ENCODE results near the gene ADAT3. TPM values are rescaled to one million over a fixed set of nuclear protein-coding genes. Genes with fewer than 3 reads are reported as not detected.
"Not testable (repeated sequence)": the region's sequence is repeated elsewhere in the genome, so short reads cannot be mapped to it uniquely, and the experiment has no call there.

The ADAT3 gene
- total RNA-seq, 1 donor from 2014 or later = 6.8 TPM

- no peaks in the 10 kb centered on the region for H3K36me3 Mint-ChIP-seq (ENCODE audit: unreplicated experiment)
- no peaks in the 10 kb centered on the region for H3K9me3 Mint-ChIP-seq (ENCODE audit: unreplicated experiment)
- TF ChIP-seq, protein P1, sequence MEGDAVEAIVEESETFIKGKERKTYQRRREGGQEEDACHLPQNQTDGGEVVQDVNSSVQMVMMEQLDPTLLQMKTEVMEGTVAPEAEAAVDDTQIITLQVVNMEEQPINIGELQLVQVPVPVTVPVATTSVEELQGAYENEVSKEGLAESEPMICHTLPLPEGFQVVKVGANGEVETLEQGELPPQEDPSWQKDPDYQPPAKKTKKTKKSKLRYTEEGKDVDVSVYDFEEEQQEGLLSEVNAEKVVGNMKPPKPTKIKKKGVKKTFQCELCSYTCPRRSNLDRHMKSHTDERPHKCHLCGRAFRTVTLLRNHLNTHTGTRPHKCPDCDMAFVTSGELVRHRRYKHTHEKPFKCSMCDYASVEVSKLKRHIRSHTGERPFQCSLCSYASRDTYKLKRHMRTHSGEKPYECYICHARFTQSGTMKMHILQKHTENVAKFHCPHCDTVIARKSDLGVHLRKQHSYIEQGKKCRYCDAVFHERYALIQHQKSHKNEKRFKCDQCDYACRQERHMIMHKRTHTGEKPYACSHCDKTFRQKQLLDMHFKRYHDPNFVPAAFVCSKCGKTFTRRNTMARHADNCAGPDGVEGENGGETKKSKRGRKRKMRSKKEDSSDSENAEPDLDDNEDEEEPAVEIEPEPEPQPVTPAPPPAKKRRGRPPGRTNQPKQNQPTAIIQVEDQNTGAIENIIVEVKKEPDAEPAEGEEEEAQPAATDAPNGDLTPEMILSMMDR (IDR thresholded peaks at IDR 0.05) = no peak
- H3K27me3 Mint-ChIP-seq (ENCODE audit: unreplicated experiment) = no peaks in the 10 kb centered on the region
- H3K27ac Mint-ChIP-seq (ENCODE audit: unreplicated experiment) = no peak overlapping the region
- peaks cover 30% of the 10 kb centered on the region for H3K4me1 Mint-ChIP-seq (ENCODE audit: unreplicated experiment)
- H3K4me3 Mint-ChIP-seq (ENCODE audit: unreplicated experiment) = no peak overlapping the region
- DNase-seq (ENCODE audit: extremely low spot score, unreplicated experiment) = no peak
Measured at GRCh38 chr19:1880611-1881392, 24.4 kb upstream of the ADAT3 start.

GRCh38 chr19:1881393-1882088, 23.7 kb upstream of the ADAT3 start:
- H3K27me3 Mint-ChIP-seq (ENCODE audit: unreplicated experiment); H3K36me3 Mint-ChIP-seq (ENCODE audit: unreplicated experiment); H3K4me3 Mint-ChIP-seq (ENCODE audit: unreplicated experiment); H3K9me3 Mint-ChIP-seq (ENCODE audit: unreplicated experiment); H3K27ac Mint-ChIP-seq (ENCODE audit: unreplicated experiment); DNase-seq (ENCODE audit: extremely low spot score, unreplicated experiment): not testable (repeated sequence)
- peaks cover 26% of the 10 kb centered on the region for H3K4me1 Mint-ChIP-seq (ENCODE audit: unreplicated experiment)

GRCh38 chr19:1882089-1882785, 23.0 kb upstream of the ADAT3 start:
- DNase-seq (ENCODE audit: extremely low spot score, unreplicated experiment) = no peak
- peaks cover 26% of the 10 kb centered on the region for H3K4me1 Mint-ChIP-seq (ENCODE audit: unreplicated experiment)
- H3K4me3 Mint-ChIP-seq (ENCODE audit: unreplicated experiment) = no peak overlapping the region
- H3K27ac Mint-ChIP-seq (ENCODE audit: unreplicated experiment) = no peak overlapping the region
- TF ChIP-seq, protein P1 (IDR thresholded peaks at IDR 0.05) = no peak
- no peaks in the 10 kb centered on the region for H3K27me3 Mint-ChIP-seq (ENCODE audit: unreplicated experiment)
- H3K36me3 Mint-ChIP-seq (ENCODE audit: unreplicated experiment) = no peaks in the 10 kb centered on the region
- no peaks in the 10 kb centered on the region for H3K9me3 Mint-ChIP-seq (ENCODE audit: unreplicated experiment)

DNA sequence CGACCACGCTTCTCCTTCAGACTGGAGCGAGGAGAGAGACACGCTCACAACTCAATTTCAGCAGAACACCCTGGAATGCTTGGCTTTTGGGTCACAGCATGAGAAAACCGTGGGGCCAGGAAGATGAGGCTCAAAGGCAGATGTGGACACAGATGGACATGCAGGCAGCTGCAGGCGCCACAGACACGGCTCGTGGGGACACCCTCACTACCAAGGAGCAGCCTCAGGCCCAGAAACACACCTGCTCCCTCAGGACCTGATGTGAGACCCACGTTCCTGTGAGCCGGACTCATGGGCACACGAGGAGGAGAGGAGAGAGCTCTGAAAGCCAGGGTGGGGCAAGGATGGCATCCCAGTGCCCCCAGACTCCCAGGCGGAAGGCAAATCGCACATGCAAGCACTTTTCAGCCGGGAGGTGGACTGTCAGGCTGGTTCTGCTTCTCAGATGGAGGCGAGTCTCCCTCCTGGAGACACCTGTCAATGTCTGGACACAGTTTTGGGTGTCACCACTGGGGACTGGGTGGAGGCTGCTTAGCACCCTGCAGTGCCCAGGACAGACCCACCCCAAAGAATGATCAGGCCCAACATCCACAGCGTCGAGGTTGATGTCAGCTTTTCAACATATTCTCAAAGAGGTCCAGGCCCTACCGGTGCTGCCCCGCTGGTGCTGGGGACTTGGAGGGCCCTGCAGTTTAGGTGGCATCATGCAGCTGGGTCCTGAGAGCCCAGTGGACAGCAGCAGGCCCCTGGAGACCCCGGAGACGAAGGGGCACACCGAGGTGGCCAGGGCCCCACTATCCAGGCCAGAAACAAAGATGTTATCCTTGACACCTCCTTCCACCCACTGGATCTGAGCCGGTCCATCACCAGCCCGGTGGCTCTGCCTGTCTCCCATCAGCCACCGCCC, 22.2 kb upstream of the ADAT3 start:
- peaks cover 30% of the 10 kb centered on the region for H3K4me1 Mint-ChIP-seq (ENCODE audit: unreplicated experiment)
- H3K36me3 Mint-ChIP-seq (ENCODE audit: unreplicated experiment) = no peaks in the 10 kb centered on the region
- peak overlapping the region; percentile 98 for H3K4me3 Mint-ChIP-seq (ENCODE audit: unreplicated experiment)
- H3K27ac Mint-ChIP-seq (ENCODE audit: unreplicated experiment) = peak overlapping the region; percentile 47
- no peaks in the 10 kb centered on the region for H3K9me3 Mint-ChIP-seq (ENCODE audit: unreplicated experiment)
- TF ChIP-seq, protein P1 (IDR thresholded peaks at IDR 0.05) = no peak
- H3K27me3 Mint-ChIP-seq (ENCODE audit: unreplicated experiment) = no peaks in the 10 kb centered on the region
- no peak for DNase-seq (ENCODE audit: extremely low spot score, unreplicated experiment)

GRCh38 chr19:1883784-1884183, 21.4 kb upstream of the ADAT3 start:
- Mint-ChIP-seq H3K4me3 (ENCODE audit: unreplicated experiment) (peak overlapping the region; percentile 98), H3K27ac (ENCODE audit: unreplicated experiment) (peak overlapping the region; percentile 82)

More at GRCh38 chr19:1883784-1884183, 21.4 kb upstream of the ADAT3 start:
- no peaks in the 10 kb centered on the region for H3K27me3 Mint-ChIP-seq (ENCODE audit: unreplicated experiment)
- H3K36me3 Mint-ChIP-seq (ENCODE audit: unreplicated experiment) = no peaks in the 10 kb centered on the region
- DNase-seq (ENCODE audit: extremely low spot score, unreplicated experiment) = no peak
- no peaks in the 10 kb centered on the region for H3K9me3 Mint-ChIP-seq (ENCODE audit: unreplicated experiment)
- peaks cover 30% of the 10 kb centered on the region for H3K4me1 Mint-ChIP-seq (ENCODE audit: unreplicated experiment)
- TF ChIP-seq, protein P1 (IDR thresholded peaks at IDR 0.05) = no peak
